Spleen (tissue), 11 donors: ENCODE measurements around the gene CBX2. TPM values are rescaled to one million over a fixed set of nuclear protein-coding genes. Genes with fewer than 3 reads are reported as not detected.

Experiments
- DNase-seq: peaks from one replicate; pipeline ENCODE4 v3.0.0-alpha.2; 2020
- H3K27ac ChIP-seq, 8 donors: fragments of 200-600 bp; sonication (generic) in 7 of 8; 1 replicate in 4 of 8; 2 replicates in 4 of 8; pipeline versions ENCODE4 v1.5.0 to v1.8.0; 2016 to 2021; ENCODE audit warnings: inconsistent platforms in 4 of 8, mild to moderate bottlenecking in 4 of 8, moderate library complexity in 1 of 8
- H3K27me3 ChIP-seq, 7 donors: fragments of 200-600 bp; sonication (generic) in 6 of 7; replicated peaks in 1 of 7; 1 replicate in 4 of 7; 2 replicates in 3 of 7; pipeline versions ENCODE4 v1.5.0 to v1.8.0; 2016 to 2021; ENCODE audit warnings: inconsistent platforms in 3 of 7, mild to moderate bottlenecking in 1 of 7
- H3K36me3 ChIP-seq, 6 donors: fragments of 200-600 bp; sonication (generic) in 5 of 6; 1 replicate in 4 of 6; 2 replicates in 2 of 6; pipeline versions ENCODE4 v1.5.0 to v1.8.0; 2016 to 2021; ENCODE audit warnings: inconsistent platforms in 2 of 6
- H3K4me1 ChIP-seq, 6 donors: fragments of 200-600 bp; sonication (generic) in 5 of 6; 1 replicate in 3 of 6; 2 replicates in 3 of 6; pipeline versions ENCODE4 v1.5.0 to v1.8.0; 2016 to 2021; ENCODE audit warnings: inconsistent platforms in 3 of 6
- H3K4me3 ChIP-seq, 8 donors: fragments of 200-600 bp; sonication (generic) in 7 of 8; 1 replicate in 4 of 8; 2 replicates in 4 of 8; pipeline versions ENCODE4 v1.5.0 to v1.8.0; 2016 to 2021; ENCODE audit warnings: inconsistent platforms in 4 of 8, mild to moderate bottlenecking in 4 of 8, moderate library complexity in 2 of 8
- H3K9me3 ChIP-seq, 8 donors: fragments of 200-600 bp; sonication (generic) in 7 of 8; 1 replicate in 4 of 8; 2 replicates in 4 of 8; pipeline versions ENCODE4 v1.5.0 to v1.8.0; 2016 to 2021; ENCODE audit warnings: inconsistent platforms in 4 of 8
- CTCF ChIP-seq, 11 experiments: fragments of 200-600 bp in 7 of 11; fragments of 450-650 bp in 4 of 11; sonication (generic) in 4 of 11; IDR thresholded peaks in 8 of 11; conservative IDR thresholded peaks in 3 of 11; 1 replicate in 7 of 11; 2 replicates in 4 of 11; pipeline versions ENCODE4 v1.4.0 to v1.8.0; 2016 to 2021; ENCODE audit warnings: antibody characterized with exemption in 11 of 11, inconsistent platforms in 4 of 11, mild to moderate bottlenecking in 1 of 11
- POLR2A ChIP-seq, 3 donors: fragments of 450-650 bp; IDR thresholded peaks; one replicate each; pipeline ENCODE4 v1.5.1; 2017; ENCODE audit warnings: antibody characterized with exemption in 3 of 3, mild to moderate bottlenecking in 1 of 3
- POLR2AphosphoS5 ChIP-seq, 3 donors: sonication (generic); formaldehyde crosslinking; IDR thresholded peaks; one replicate each; pipeline ENCODE4 v1.5.1; 2017; ENCODE audit warnings: antibody characterized with exemption in 3 of 3
- WGBS, 5 donors: extraction: QIAGEN DNeasy Blood & Tissue Kit in 3 of 5; methylation state at CpG; one replicate each; pipeline versions ENCODE4 v1.1.5 to v1.1.7; 2013 to 2018; 5-methylcytosine and 5-hydroxymethylcytosine counted together
- intact Hi-C: fragments of 100-400 bp; cut with DNase I; formaldehyde crosslinking; loops from one replicate; pipeline ENCODE4 v1.15.0; 2023; ENCODE audit warnings: low total_unique reads
- polyA plus RNA-seq, 3 donors: library from polyadenylated mRNA; stranded (reverse); fragments of 200-250 nt; gene quantifications; one replicate each; pipeline ENCODE4 v1.2.1, GENCODE V29; 2013
- total RNA-seq, 7 donors: library from RNA; depleted of rRNA in 3 of 7; stranded (reverse); fragments of >200 nt in 3 of 7; fragmentation: NEBNext Ultra II Directional in 4 of 7; extraction: Animal tissue kit (Norgen Biotek cat#: 25700) in 4 of 7; gene quantifications; one replicate each; pipeline versions ENCODE4 v1.1.0 to v1.2.1, GENCODE V29; 2016 to 2021
- donor health status: healthy with polysubstance abuse.
- donor health status: DM: no; HTN: no; CAD: no; lungs with moderate emphysema.
- donor health status: DM: no; HTN: no; CAD: no.
- donor health status: Bipolar disorder and iron deficiency.
- donor health status: healthy.
- donor health status: DM: no; HTN: no; CAD: no.
- donor health status: DM: yes; HTN: yes; CAD: no.

Gene CBX2
- total and polyA plus RNA-seq, 10 donors = 0.48 to 6.2 (median 3.3) TPM

GRCh38 chr17:79808763-79809529 is 31.0 kb downstream of the CBX2 start:
- no peak overlapping the region for H3K27ac ChIP-seq
- H3K36me3 ChIP-seq = no peaks in the 10 kb centered on the region
- intact Hi-C loops = no loop called here
- TF ChIP-seq POLR2A (IDR thresholded peaks at IDR 0.05) (no peak), POLR2AphosphoS5 (IDR thresholded peaks at IDR 0.05) (no peak), CTCF (IDR thresholded peaks at IDR 0.05 in 8 of 11, conservative IDR thresholded peaks at IDR 0.05 in 3 of 11) (peak in 3 of 11 experiments; percentile 9 to 22 (median 19))
- H3K9me3 ChIP-seq = peaks cover 0 to 4% (median 0%) of the 10 kb centered on the region in 8 donors
- peaks cover 30 to 100% (median 98%) of the 10 kb centered on the region in 7 donors for H3K27me3 ChIP-seq
- peaks cover 20 to 63% (median 47%) of the 10 kb centered on the region in 6 donors for H3K4me1 ChIP-seq
- DNase-seq = no peak
- 14 to 23% (median 19%) methylated on average over 11 to 20 of the region's 20 CpGs for WGBS, 5 donors
- H3K4me3 ChIP-seq = no peak overlapping the region

GRCh38 chr17:79809530-79810129 is 31.7 kb downstream of the CBX2 start:
- H3K4me1 ChIP-seq = peaks cover 24 to 63% (median 47%) of the 10 kb centered on the region in 6 donors
- 3 to 8% (median 5%) methylated on average over 31 to 40 of the region's 40 CpGs for WGBS, 5 donors
- H3K36me3 ChIP-seq = no peaks in the 10 kb centered on the region
- no peak for TF ChIP-seq POLR2AphosphoS5 (IDR thresholded peaks at IDR 0.05)
- no peak for TF ChIP-seq CTCF (IDR thresholded peaks at IDR 0.05 in 8 of 11, conservative IDR thresholded peaks at IDR 0.05 in 3 of 11)
- TF ChIP-seq POLR2A (IDR thresholded peaks at IDR 0.05) = no peak
- intact Hi-C loops = no loop called here
- H3K27ac ChIP-seq = no peak overlapping the region
- H3K27me3 ChIP-seq = peaks cover 27 to 100% (median 98%) of the 10 kb centered on the region in 7 donors
- H3K4me3 ChIP-seq = peak overlapping the region in 1 of 8 donors; percentile 46
- no peaks in the 10 kb centered on the region for H3K9me3 ChIP-seq
- DNase-seq = no peak

- peaks cover 31 to 63% (median 49%) of the 10 kb centered on the region in 6 donors for H3K4me1 ChIP-seq
- DNase-seq = peak; percentile 89
- H3K27me3 ChIP-seq = peaks cover 26 to 100% (median 98%) of the 10 kb centered on the region in 7 donors
- peak overlapping the region in 1 of 8 donors; percentile 46 for H3K4me3 ChIP-seq
- 1 to 2% (median 1%) methylated on average over 45 to 79 of the region's 79 CpGs for WGBS, 5 donors
- intact Hi-C loops = no loop called here
- no peaks in the 10 kb centered on the region for H3K9me3 ChIP-seq
- H3K27ac ChIP-seq = no peak overlapping the region
- TF ChIP-seq POLR2A (IDR thresholded peaks at IDR 0.05) (no peak), POLR2AphosphoS5 (IDR thresholded peaks at IDR 0.05) (peak in 1 of 3 donors; percentile 56)
- H3K36me3 ChIP-seq = no peaks in the 10 kb centered on the region
Observed at GRCh38 chr17:79810130-79811010, 32.4 kb downstream of the CBX2 start.

- intact Hi-C loops = no loop called here
- no peaks in the 10 kb centered on the region for H3K9me3 ChIP-seq
- H3K4me3 ChIP-seq = peak overlapping the region in 1 of 8 donors; percentile 68
- 2 to 4% (median 3%) methylated on average over 48 to 66 of the region's 66 CpGs for whole genome bisulfite sequencing, 5 donors
- DNase-seq = no peak
- H3K27me3 ChIP-seq = peaks cover 30 to 100% (median 100%) of the 10 kb centered on the region in 7 donors
- no peak overlapping the region for H3K27ac ChIP-seq
- peaks cover 31 to 70% (median 52%) of the 10 kb centered on the region in 6 donors for H3K4me1 ChIP-seq
- no peak for TF ChIP-seq POLR2A (IDR thresholded peaks at IDR 0.05)
- peak in 2 of 3 donors; percentile 10 to 35 for TF ChIP-seq POLR2AphosphoS5 (IDR thresholded peaks at IDR 0.05)
- peak in 8 of 11 experiments; percentile 26 to 66 (median 45) for TF ChIP-seq CTCF (IDR thresholded peaks at IDR 0.05 in 8 of 11, conservative IDR thresholded peaks at IDR 0.05 in 3 of 11)
- H3K36me3 ChIP-seq = no peaks in the 10 kb centered on the region
Observed at GRCh38 chr17:79811011-79811867, 33.3 kb downstream of the CBX2 start.
